Tongue (tissue), 2 donors: ENCODE results near the gene NCAPH2. TPM values are rescaled to one million over a fixed set of nuclear protein-coding genes. Genes with fewer than 3 reads are reported as not detected.
"Not testable (repeated sequence)": the region's sequence is repeated elsewhere in the genome, so short reads cannot be mapped to it uniquely, and the experiment has no call there.

Source experiments
- DNase-seq: peaks from one replicate; pipeline ENCODE4 v3.0.0-alpha.2; 2015
- total RNA-seq: library from RNA; depleted of rRNA; stranded (reverse); fragments of >200 nt; gene quantifications from one replicate; pipeline ENCODE4 v1.2.3, GENCODE V29; 2014

NCAPH2 gene
- total RNA-seq, 1 donor from 2014 or later, result 38.9 TPM

- DNase-seq, result no peak
These were observed 11.1 kb downstream of the NCAPH2 start for GRCh38 chr22:50519151-50519550.

- DNase-seq, result not testable (repeated sequence)
These were observed 12.2 kb downstream of the NCAPH2 start for GRCh38 chr22:50520184-50520583.

GRCh38 chr22:50520826-50521453 lies 12.9 kb downstream of the NCAPH2 start:
- DNase-seq, result no peak

GRCh38 chr22:50521710-50522109 lies 13.7 kb downstream of the NCAPH2 start:
- no peak for DNase-seq

GRCh38 chr22:50522208-50522805 lies 14.3 kb downstream of the NCAPH2 start:
- no peak for DNase-seq

- DNase-seq, result no peak
These were observed 14.9 kb downstream of the NCAPH2 start for GRCh38 chr22:50522806-50523438.

GRCh38 chr22:50523458-50523805 lies 15.4 kb downstream of the NCAPH2 start:
- no peak for DNase-seq

- no peak for DNase-seq
These were observed 16.0 kb downstream of the NCAPH2 start for GRCh38 chr22:50523806-50524675.

- DNase-seq, result no peak
These were observed 16.7 kb downstream of the NCAPH2 start for GRCh38 chr22:50524676-50525103.

GRCh38 chr22:50525104-50525857 lies 17.3 kb downstream of the NCAPH2 start, which contains the start of gene SCO2:
Gene SCO2 (minus strand): TSS chr22:50525598. CDS start chr22:50524411, 1,187 bp downstream.
- DNase-seq, result peak; percentile 99

GRCh38 chr22:50525858-50526107 lies 17.8 kb downstream of the NCAPH2 start:
- DNase-seq, result no peak

GRCh38 chr22:50526108-50526833 lies 18.2 kb downstream of the NCAPH2 start:
- DNase-seq, result peak; percentile 90

GRCh38 chr22:50526834-50527801 lies 19.1 kb downstream of the NCAPH2 start:
- DNase-seq, result no peak

- DNase-seq, result no peak
These were observed 20.1 kb downstream of the NCAPH2 start for GRCh38 chr22:50527921-50528681.

GRCh38 chr22:50528682-50529415 lies 20.8 kb downstream of the NCAPH2 start:
- no peak for DNase-seq

- no peak for DNase-seq
These were observed 21.4 kb downstream of the NCAPH2 start for GRCh38 chr22:50529416-50529896.

- no peak for DNase-seq
These were observed 22.0 kb downstream of the NCAPH2 start, which contains the start of gene TYMP for GRCh38 chr22:50529897-50530579. Gene TYMP (minus strand): TSS chr22:50530012. CDS start chr22:50529709, 303 bp downstream.

- no peak for DNase-seq
These were observed 22.5 kb downstream of the NCAPH2 start for GRCh38 chr22:50530580-50530876.
